HCT116 (cell line): ENCODE results near the gene EBI3. TPM values are rescaled to one million over a fixed set of nuclear protein-coding genes. Genes with fewer than 3 reads are reported as not detected.

Source experiments
- ATAC-seq: fragments of 200-7000 bp; cut with Tn5 transposase; 2 replicates; pipeline ENCODE4 v1.9.1; 2020; ENCODE audit warnings: mild to moderate bottlenecking, moderate library complexity
- BruUV-seq: library from RNA; stranded (reverse); fragments of 400-500 nt; replicated peaks from 2 replicates; lab custom pipeline; 2021; lab: Mats Ljungman, UMichigan
- CTCF ChIA-PET: fragments of 300-600 bp; sonication (Branson Sonifier 250); formaldehyde crosslinking; loops from one replicate; lab custom pipeline; 2021; ENCODE audit warnings: antibody characterized with exemption; lab: Charles Lee
- POLR2A ChIA-PET: fragments of 300-600, 350-600 bp; sonication (Branson Sonifier 250); formaldehyde crosslinking; loops from one replicate; lab custom pipeline; 2021; ENCODE audit warnings: antibody characterized with exemption; lab: Charles Lee
- RAD21 ChIA-PET, 2 experiments: fragments of 300-600 bp; sonication (Branson Sonifier 250); formaldehyde crosslinking; loops; one replicate each; lab custom pipeline; 2023; ENCODE audit warnings: low total read pairs in 2 of 2; ENCODE audit not compliant: uncharacterized antibody in 2 of 2, unreplicated experiment in 2 of 2, low non-redundant PET in 1 of 2; lab: Charles Lee
- DNase-seq: peaks from one replicate; pipeline ENCODE4 v3.0.0-alpha.2; 2010; ENCODE audit warnings: low read depth, low spot score
- H2AFZ ChIP-seq: fragments of 200-600 bp; shearing (Covaris generic), sonication (generic); 2 replicates; pipeline ENCODE4 v1.6.1; 2017; ENCODE audit warnings: low read depth, mixed run types, mixed read lengths, antibody characterized with exemption, low read length; ENCODE audit not compliant: poor library complexity, severe bottlenecking
- H3K27ac ChIP-seq: 2 replicates; pipeline ENCODE4 v1.5.1; 2012; ENCODE audit warnings: low read depth, low read length
- H3K27me3 ChIP-seq: fragments of 200-600 bp; sonication (generic); 2 replicates; pipeline ENCODE4 v1.6.1; 2016; ENCODE audit warnings: mixed run types, low read length, mixed read lengths; ENCODE audit not compliant: insufficient read depth
- H3K36me3 ChIP-seq, 2 experiments: fragments of 200-500 bp in 1 of 2; fragments of 200-600 bp in 1 of 2; sonication (Bioruptor generic) in 1 of 2; sonication (generic) in 1 of 2; 2 replicates each; pipeline versions ENCODE4 v1.5.1 to v1.6.1; 2014 to 2016; ENCODE audit warnings: low read length in 2 of 2, inconsistent platforms in 1 of 2, mixed read lengths in 1 of 2, mixed run types in 1 of 2; ENCODE audit not compliant: insufficient read depth in 2 of 2, control insufficient read depth in 1 of 2
- H3K4me1 ChIP-seq, 2 experiments: fragments of 200-600 bp in 1 of 2; sonication (generic) in 1 of 2; 2 replicates each; pipeline versions ENCODE4 v1.5.1 to v1.6.1; 2012 to 2017; ENCODE audit warnings: low read length in 2 of 2, inconsistent platforms in 1 of 2, mild to moderate bottlenecking in 1 of 2, mixed read lengths in 1 of 2, mixed run types in 1 of 2, moderate library complexity in 1 of 2; ENCODE audit not compliant: insufficient read depth in 2 of 2, control insufficient read depth in 1 of 2
- H3K4me2 ChIP-seq: fragments of 200-600 bp; sonication (generic); 2 replicates; pipeline ENCODE4 v1.6.1; 2017; ENCODE audit warnings: mixed run types, low read length, mixed read lengths
- H3K4me3 ChIP-seq, 2 experiments: fragments of 200-600 bp in 1 of 2; sonication (generic) in 1 of 2; replicated peaks in 1 of 2; 2 replicates each; pipeline ENCODE4 v1.5.1; 2011 to 2016; ENCODE audit warnings: low read length in 2 of 2, control low read depth in 1 of 2, low read depth in 1 of 2, mild to moderate bottlenecking in 1 of 2, mixed read lengths in 1 of 2, mixed run types in 1 of 2
- H3K79me2 ChIP-seq: fragments of 200-600 bp; sonication (generic); 2 replicates; pipeline ENCODE4 v1.6.1; 2017; ENCODE audit warnings: mild to moderate bottlenecking, mixed run types, low read length, moderate library complexity, mixed read lengths; ENCODE audit not compliant: insufficient read depth
- H3K9ac ChIP-seq: fragments of 200-600 bp; sonication (generic); 2 replicates; pipeline ENCODE4 v1.6.1; 2016; ENCODE audit warnings: low read length, mixed read lengths
- H3K9me2 ChIP-seq: fragments of 200-600 bp; sonication (generic), shearing (Covaris generic); 2 replicates; pipeline ENCODE4 v1.6.1; 2017; ENCODE audit warnings: mixed run types, mild to moderate bottlenecking, moderate library complexity; ENCODE audit not compliant: insufficient read depth
- H3K9me3 ChIP-seq, 2 experiments: fragments of 200-500 bp in 1 of 2; fragments of 200-600 bp in 1 of 2; sonication (Bioruptor generic) in 1 of 2; sonication (generic) in 1 of 2; 2 replicates each; pipeline ENCODE4 v1.6.1; 2014 to 2017; ENCODE audit warnings: low read length in 2 of 2, mixed read lengths in 2 of 2, inconsistent platforms in 1 of 2, low read depth in 1 of 2, mild to moderate bottlenecking in 1 of 2, mixed run types in 1 of 2, moderate library complexity in 1 of 2; ENCODE audit not compliant: control insufficient read depth in 1 of 2, insufficient read depth in 1 of 2
- H4K20me1 ChIP-seq: fragments of 200-600 bp; sonication (generic), shearing (Covaris generic); 2 replicates; pipeline ENCODE4 v1.6.1; 2017; ENCODE audit warnings: mixed run types, mild to moderate bottlenecking, moderate library complexity; ENCODE audit not compliant: insufficient read depth
- ELF1 ChIP-seq: IDR thresholded peaks from 2 replicates; pipeline ENCODE4 v1.6.1; 2012; ENCODE audit warnings: low read depth, borderline replicate concordance
- EZH2 ChIP-seq: fragments of 200-600 bp; sonication (generic); IDR thresholded peaks from 2 replicates; pipeline ENCODE4 v1.6.1; 2017; ENCODE audit warnings: antibody characterized with exemption, mixed run types
- EZH2phosphoT487 ChIP-seq: fragments of 200-600 bp; IDR thresholded peaks from 2 replicates; pipeline ENCODE4 v1.6.1; 2018; ENCODE audit warnings: antibody characterized with exemption, borderline replicate concordance
- FOSL1 ChIP-seq: IDR thresholded peaks from 2 replicates; pipeline ENCODE4 v1.6.1; 2012; ENCODE audit warnings: low read depth
- JUND ChIP-seq: IDR thresholded peaks from 2 replicates; pipeline ENCODE4 v1.6.1; 2012
- POLR2A ChIP-seq: IDR thresholded peaks from 2 replicates; pipeline ENCODE4 v1.7.0; 2011; ENCODE audit warnings: borderline replicate concordance; ENCODE audit not compliant: insufficient read depth, insufficient read length; ENCODE audit errors: extremely low read depth
- SIN3A ChIP-seq: IDR thresholded peaks from 2 replicates; pipeline ENCODE4 v1.6.1; 2012; ENCODE audit warnings: low read depth
- SRF ChIP-seq: IDR thresholded peaks from 2 replicates; pipeline ENCODE4 v1.6.1; 2012; ENCODE audit warnings: low read depth
- YY1 ChIP-seq: IDR thresholded peaks from 2 replicates; pipeline ENCODE4 v1.6.1; 2011; ENCODE audit warnings: low read length, low read depth, moderate library complexity, mild to moderate bottlenecking; ENCODE audit not compliant: insufficient replicate concordance; ENCODE audit errors: extremely low read depth
- ZFX ChIP-seq: fragments of 450-650 bp; IDR thresholded peaks from 2 replicates; pipeline ENCODE4 v1.6.1; 2017
- intact Hi-C: fragments of 100-400 bp; cut with micrococcal nuclease; formaldehyde crosslinking; loops from 2 replicates; pipeline ENCODE4 v1.10.0; 2022
- total RNA-seq: library from RNA; stranded (reverse); gene quantifications from one replicate; pipeline ENCODE4 v1.2.1, GENCODE V29; 2021; ENCODE audit not compliant: unreplicated experiment
- TF ChIP-seq, protein P1 (sequence below): IDR thresholded peaks from 2 replicates; pipeline ENCODE4 v1.6.1; 2011; ENCODE audit warnings: mild to moderate bottlenecking, low read length, moderate library complexity; ENCODE audit not compliant: insufficient replicate concordance; ENCODE audit errors: extremely low read depth
- TF ChIP-seq, protein P2 (sequence below): IDR thresholded peaks from 2 replicates; pipeline ENCODE4 v1.6.1; 2012
- TF ChIP-seq, protein P3 (sequence below): IDR thresholded peaks from 2 replicates; pipeline ENCODE4 v1.6.1; 2012
- TF ChIP-seq, protein P4 (sequence below), 3 experiments: fragments of 200-600 bp in 1 of 3; sonication (generic) in 1 of 3; IDR thresholded peaks in 2 of 3; conservative IDR thresholded peaks in 1 of 3; 2 replicates each; pipeline ENCODE4 v1.5.1; 2012 to 2017; ENCODE audit warnings: low read depth in 2 of 3, low read length in 2 of 3, antibody characterized with exemption in 1 of 3, borderline replicate concordance in 1 of 3, control low read depth in 1 of 3, mild to moderate bottlenecking in 1 of 3, mixed read lengths in 1 of 3, mixed run types in 1 of 3, moderate library complexity in 1 of 3; ENCODE audit not compliant: insufficient read depth in 1 of 3

EBI3 gene
- total RNA-seq, 1 experiment from 2014 or later = 1.2 TPM

- RAD21 ChIA-PET = no interaction called here
- Histone ChIP-seq H3K27me3 (no peaks in the 10 kb centered on the region), H3K36me3 (peaks cover 13 to 23% of the 10 kb centered on the region in 2 experiments), H3K4me3 (no peak overlapping the region), H3K9me3 (peaks cover 5 to 6% of the 10 kb centered on the region in 2 experiments; a peak in 2 of 4 replicates), H4K20me1 (no peaks in the 10 kb centered on the region), H3K4me2 (no peak overlapping the region), H3K79me2 (no peaks in the 10 kb centered on the region), H3K9ac (no peak overlapping the region), H3K4me1 (no peaks in the 10 kb centered on the region), H2AFZ (no peak overlapping the region), H3K27ac (no peak overlapping the region), H3K9me2 (no peaks in the 10 kb centered on the region)
- no peak for ATAC-seq
- BruUV-seq = no TSS peak
- CTCF ChIA-PET = no interaction called here
- no peak for TF ChIP-seq FOSL1
- no peak for TF ChIP-seq EZH2
- no peak for TF ChIP-seq ZFX
- TF ChIP-seq, protein P1, sequence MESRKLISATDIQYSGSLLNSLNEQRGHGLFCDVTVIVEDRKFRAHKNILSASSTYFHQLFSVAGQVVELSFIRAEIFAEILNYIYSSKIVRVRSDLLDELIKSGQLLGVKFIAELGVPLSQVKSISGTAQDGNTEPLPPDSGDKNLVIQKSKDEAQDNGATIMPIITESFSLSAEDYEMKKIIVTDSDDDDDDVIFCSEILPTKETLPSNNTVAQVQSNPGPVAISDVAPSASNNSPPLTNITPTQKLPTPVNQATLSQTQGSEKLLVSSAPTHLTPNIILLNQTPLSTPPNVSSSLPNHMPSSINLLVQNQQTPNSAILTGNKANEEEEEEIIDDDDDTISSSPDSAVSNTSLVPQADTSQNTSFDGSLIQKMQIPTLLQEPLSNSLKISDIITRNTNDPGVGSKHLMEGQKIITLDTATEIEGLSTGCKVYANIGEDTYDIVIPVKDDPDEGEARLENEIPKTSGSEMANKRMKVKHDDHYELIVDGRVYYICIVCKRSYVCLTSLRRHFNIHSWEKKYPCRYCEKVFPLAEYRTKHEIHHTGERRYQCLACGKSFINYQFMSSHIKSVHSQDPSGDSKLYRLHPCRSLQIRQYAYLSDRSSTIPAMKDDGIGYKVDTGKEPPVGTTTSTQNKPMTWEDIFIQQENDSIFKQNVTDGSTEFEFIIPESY = no peak
- TF ChIP-seq POLR2A = no peak
- no peak for TF ChIP-seq YY1
- no peak for TF ChIP-seq JUND
- TF ChIP-seq ELF1 = no peak
- TF ChIP-seq, protein P2, sequence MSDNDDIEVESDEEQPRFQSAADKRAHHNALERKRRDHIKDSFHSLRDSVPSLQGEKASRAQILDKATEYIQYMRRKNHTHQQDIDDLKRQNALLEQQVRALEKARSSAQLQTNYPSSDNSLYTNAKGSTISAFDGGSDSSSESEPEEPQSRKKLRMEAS = no peak
- TF ChIP-seq SIN3A = no peak
- TF ChIP-seq, protein P3, sequence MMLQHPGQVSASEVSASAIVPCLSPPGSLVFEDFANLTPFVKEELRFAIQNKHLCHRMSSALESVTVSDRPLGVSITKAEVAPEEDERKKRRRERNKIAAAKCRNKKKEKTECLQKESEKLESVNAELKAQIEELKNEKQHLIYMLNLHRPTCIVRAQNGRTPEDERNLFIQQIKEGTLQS = no peak
- TF ChIP-seq, protein P4, sequence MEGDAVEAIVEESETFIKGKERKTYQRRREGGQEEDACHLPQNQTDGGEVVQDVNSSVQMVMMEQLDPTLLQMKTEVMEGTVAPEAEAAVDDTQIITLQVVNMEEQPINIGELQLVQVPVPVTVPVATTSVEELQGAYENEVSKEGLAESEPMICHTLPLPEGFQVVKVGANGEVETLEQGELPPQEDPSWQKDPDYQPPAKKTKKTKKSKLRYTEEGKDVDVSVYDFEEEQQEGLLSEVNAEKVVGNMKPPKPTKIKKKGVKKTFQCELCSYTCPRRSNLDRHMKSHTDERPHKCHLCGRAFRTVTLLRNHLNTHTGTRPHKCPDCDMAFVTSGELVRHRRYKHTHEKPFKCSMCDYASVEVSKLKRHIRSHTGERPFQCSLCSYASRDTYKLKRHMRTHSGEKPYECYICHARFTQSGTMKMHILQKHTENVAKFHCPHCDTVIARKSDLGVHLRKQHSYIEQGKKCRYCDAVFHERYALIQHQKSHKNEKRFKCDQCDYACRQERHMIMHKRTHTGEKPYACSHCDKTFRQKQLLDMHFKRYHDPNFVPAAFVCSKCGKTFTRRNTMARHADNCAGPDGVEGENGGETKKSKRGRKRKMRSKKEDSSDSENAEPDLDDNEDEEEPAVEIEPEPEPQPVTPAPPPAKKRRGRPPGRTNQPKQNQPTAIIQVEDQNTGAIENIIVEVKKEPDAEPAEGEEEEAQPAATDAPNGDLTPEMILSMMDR (IDR thresholded peaks at IDR 0.05 in 2 of 3, conservative IDR thresholded peaks at IDR 0.05 in 1 of 3; ENCODE audit: borderline replicate concordance in 1 of 3, insufficient read depth in 1 of 3, low read depth in 2 of 3, low read length in 2 of 3) = no peak
- no peak for TF ChIP-seq EZH2phosphoT487
- no peak for TF ChIP-seq SRF
- DNase-seq = no peak
- intact Hi-C loops = loop anchor here (10.0 kb wide), 1 partner anchor 264 kb away; no protein-coding TSS in a partner anchor
- POLR2A ChIA-PET = no interaction called here
Measured at GRCh38 chr19:4260613-4261191, 31.4 kb downstream of the EBI3 start.
